Endothelial cell of umbilical vein (primary cell): ENCODE results near the gene MAN1A2. TPM values are rescaled to one million over a fixed set of nuclear protein-coding genes. Genes with fewer than 3 reads are reported as not detected.

Experiments
- BruUV-seq: library from RNA; stranded (reverse); fragments of 400-500 nt; replicated peaks from 2 replicates; lab custom pipeline; 2021; lab: Mats Ljungman, UMichigan
- CTCF ChIA-PET: fragments of 300-600, 350-600 bp; sonication (Branson Sonifier 250); formaldehyde crosslinking; loops from one replicate; lab custom pipeline; 2021; ENCODE audit warnings: antibody characterized with exemption, inconsistent platforms; lab: Charles Lee
- POLR2A ChIA-PET: fragments of 300-600, 350-600 bp; sonication (Branson Sonifier 250); formaldehyde crosslinking; loops from one replicate; lab custom pipeline; 2021; ENCODE audit warnings: antibody characterized with exemption, inconsistent platforms; lab: Charles Lee
- DNase-seq: peaks from one replicate; pipeline ENCODE4 v3.0.0-alpha.2; 2011; ENCODE audit warnings: low read depth, low spot score
- FAIRE-seq: peaks from 2 replicates; lab custom pipeline; 2011; peaks lifted over from hg19 to GRCh38; lab: Jason Lieb, UNC
- H2AFZ ChIP-seq: 2 replicates; pipeline ENCODE4 v1.6.0; 2012; ENCODE audit warnings: low read depth, low read length, control low read depth, inconsistent platforms
- H3K27ac ChIP-seq: 2 replicates; pipeline ENCODE4 v1.5.1; 2011; ENCODE audit warnings: low read depth, mild to moderate bottlenecking, control low read depth, low read length, moderate library complexity; ENCODE audit not compliant: insufficient read depth
- H3K27me3 ChIP-seq, 2 experiments: 2 replicates each; pipeline versions ENCODE4 v1.6.0 to v1.6.1; 2011; ENCODE audit warnings: low read length in 2 of 2, mixed read lengths in 1 of 2; ENCODE audit not compliant: control insufficient read depth in 2 of 2, insufficient read depth in 2 of 2
- H3K36me3 ChIP-seq, 2 experiments: 2 replicates in 1 of 2; 3 replicates in 1 of 2; pipeline ENCODE4 v1.5.1; 2011; ENCODE audit warnings: low read length in 2 of 2, mild to moderate bottlenecking in 1 of 2, moderate library complexity in 1 of 2; ENCODE audit not compliant: control insufficient read depth in 2 of 2, insufficient read depth in 2 of 2; ENCODE audit errors: extremely low read depth in 1 of 2
- H3K4me1 ChIP-seq: 3 replicates; pipeline ENCODE4 v1.5.1; 2011; ENCODE audit warnings: mild to moderate bottlenecking, low read length; ENCODE audit not compliant: control insufficient read depth, insufficient read depth; ENCODE audit errors: extremely low read depth
- H3K4me2 ChIP-seq: 2 replicates; pipeline ENCODE4 v1.6.1; 2011; ENCODE audit warnings: low read length, control low read depth, mixed read lengths; ENCODE audit not compliant: insufficient read depth
- H3K4me3 ChIP-seq, 3 experiments: fragments of 200-600 bp in 1 of 3; sonication (generic), shearing (Covaris generic) in 1 of 3; replicated peaks in 1 of 3; 2 replicates each; pipeline ENCODE4 v1.5.1; 2011 to 2016; ENCODE audit warnings: control low read depth in 3 of 3, low read length in 3 of 3, mild to moderate bottlenecking in 2 of 3, inconsistent platforms in 1 of 3, low read depth in 1 of 3, moderate library complexity in 1 of 3; ENCODE audit not compliant: insufficient read depth in 1 of 3
- H3K79me2 ChIP-seq: 2 replicates; pipeline ENCODE4 v1.6.0; 2012; ENCODE audit warnings: low read length, inconsistent platforms; ENCODE audit not compliant: control insufficient read depth, insufficient read depth
- H3K9ac ChIP-seq: replicated peaks from 2 replicates; pipeline ENCODE3; 2011; ENCODE audit warnings: low read length, control low read depth; ENCODE audit not compliant: insufficient read depth; ENCODE audit errors: extremely low read depth
- H3K9me1 ChIP-seq: replicated peaks from 3 replicates; pipeline ENCODE4 v1.6.0; 2011; ENCODE audit warnings: mild to moderate bottlenecking, low read length; ENCODE audit not compliant: control insufficient read depth, insufficient read depth; ENCODE audit errors: extremely low read depth
- H3K9me3 ChIP-seq: replicated peaks from 2 replicates; pipeline ENCODE4 v1.5.1; 2012; ENCODE audit warnings: low read length, inconsistent platforms; ENCODE audit not compliant: control insufficient read depth, insufficient read depth
- H4K20me1 ChIP-seq: replicated peaks from 2 replicates; pipeline ENCODE3; 2011; ENCODE audit warnings: mild to moderate bottlenecking, low read length; ENCODE audit not compliant: control insufficient read depth, insufficient read depth; ENCODE audit errors: extremely low read depth
- CTCF ChIP-seq, 2 donors: IDR thresholded peaks; 1 replicate in 1 of 2; 2 replicates in 1 of 2; pipeline ENCODE4 v1.5.1; 2011; ENCODE audit warnings: low read length in 2 of 2, mild to moderate bottlenecking in 2 of 2, moderate library complexity in 2 of 2, control low read depth in 1 of 2, inconsistent platforms in 1 of 2, low read depth in 1 of 2; ENCODE audit not compliant: insufficient read depth in 1 of 2; ENCODE audit errors: extremely low read depth in 1 of 2
- EZH2 ChIP-seq: IDR thresholded peaks from 2 replicates; pipeline ENCODE4 v1.6.1; 2012; ENCODE audit warnings: borderline replicate concordance, low read depth, mild to moderate bottlenecking, moderate library complexity, low read length, inconsistent platforms; ENCODE audit not compliant: severe bottlenecking
- FOS ChIP-seq: IDR thresholded peaks from 2 replicates; pipeline ENCODE4 v1.6.1; 2011; ENCODE audit warnings: mild to moderate bottlenecking, low read length, moderate library complexity, borderline replicate concordance; ENCODE audit not compliant: insufficient read depth
- GATA2 ChIP-seq: IDR thresholded peaks from 2 replicates; pipeline ENCODE4 v1.7.0; 2011; ENCODE audit warnings: low read depth, mild to moderate bottlenecking, moderate library complexity, mixed read lengths, low read length; ENCODE audit not compliant: insufficient read length, insufficient read depth
- JUN ChIP-seq: IDR thresholded peaks from 2 replicates; pipeline ENCODE4 v1.6.1; 2011; ENCODE audit warnings: borderline replicate concordance, low read depth; ENCODE audit not compliant: insufficient read length, insufficient read depth
- MAX ChIP-seq: IDR thresholded peaks from 2 replicates; pipeline ENCODE4 v1.6.1; 2011; ENCODE audit not compliant: insufficient read depth, insufficient read length
- MYC ChIP-seq: IDR thresholded peaks from one replicate; pipeline ENCODE4 v1.6.1; 2011; ENCODE audit warnings: mild to moderate bottlenecking, low read depth, low read length
- POLR2A ChIP-seq: IDR thresholded peaks from 2 replicates; pipeline ENCODE4 v1.6.1; 2012; ENCODE audit warnings: low read depth, mild to moderate bottlenecking, control low read depth, low read length
- POLR2AphosphoS5 ChIP-seq: IDR thresholded peaks from 2 replicates; pipeline ENCODE4 v1.6.1; 2012; ENCODE audit warnings: low read depth, mild to moderate bottlenecking, control low read depth, low read length, moderate library complexity; ENCODE audit not compliant: insufficient read depth
- dilution Hi-C: fragments of 300-500 bp; cut with MboI; formaldehyde crosslinking; loops from one replicate; pipeline ENCODE4 v1.15.0; 2019; ENCODE audit warnings: low sequenced_read_pairs; ENCODE audit not compliant: extremely low pct_ligation_motif_present
- intact Hi-C: fragments of 100-400 bp; cut with micrococcal nuclease; formaldehyde crosslinking; loops from one replicate; pipeline ENCODE4 v1.10.0; 2022
- polyA plus RNA-seq, 4 experiments: library from polyadenylated mRNA; depleted of rRNA in 3 of 4; stranded (reverse) in 3 of 4; unstranded in 1 of 4; fragments of >200 nt; gene quantifications; 2 replicates each; pipeline versions ENCODE4 v1.2.1 to v1.2.3, GENCODE V29; 2011 to 2012; ENCODE audit warnings: missing spikeins in 1 of 4
- total RNA-seq: library from RNA; stranded (reverse); gene quantifications from 2 replicates; pipeline ENCODE4 v1.2.3, GENCODE V29; 2021

MAN1A2 gene
- total and polyA plus RNA-seq, 2 donors (not counting 3 experiments of a cell fraction or from before 2014, with no cell fraction given), result 13.5 to 36.2 TPM

- no peak for DNase-seq
Measured at GRCh38 chr1:117389779-117390178, 22.5 kb downstream of the MAN1A2 start.

More at GRCh38 chr1:117389779-117390178, 22.5 kb downstream of the MAN1A2 start:
- Histone ChIP-seq H3K36me3 (no peaks in the 10 kb centered on the region), H3K9ac (no peak overlapping the region), H2AFZ (no peak overlapping the region), H3K27me3 (no peaks in the 10 kb centered on the region), H3K79me2 (peaks cover 42% of the 10 kb centered on the region), H3K9me3 (no peaks in the 10 kb centered on the region), H3K4me2 (no peak overlapping the region), H3K4me1 (no peaks in the 10 kb centered on the region), H3K4me3 (no peak overlapping the region), H3K27ac (no peak overlapping the region), H3K9me1 (peaks cover 2% of the 10 kb centered on the region), H4K20me1 (peaks cover 3% of the 10 kb centered on the region)
- POLR2A ChIA-PET, result no interaction called here
- intact Hi-C loops, result no loop called here
- no TSS peak for BruUV-seq
- TF ChIP-seq POLR2A (no peak), MYC (no peak), EZH2 (no peak), FOS (no peak), CTCF (IDR thresholded peaks at IDR 0.05; ENCODE audit: extremely low read depth in 1 of 2, insufficient read depth in 1 of 2, low read depth in 1 of 2, low read length in 2 of 2) (no peak), JUN (no peak), GATA2 (no peak), MAX (no peak), POLR2AphosphoS5 (no peak)
- dilution Hi-C loops, result no loop called here
- FAIRE-seq, result no peak
- CTCF ChIA-PET, result no interaction called here
